Head of caudate nucleus (tissue), 42 donors: ENCODE data around the gene CCNY.
A peak's percentile ranks its signal among the peaks of the same experiment; 100 is the strongest.
"Not testable (repeated sequence)": the region's sequence is repeated elsewhere in the genome, so short reads cannot be mapped to it uniquely, and the experiment has no call there.

Source experiments
- DNase-seq, 42 donors: peaks; one replicate each; pipeline versions ENCODE4 v3.0.0 to v3.0.0-alpha.2; 2020 to 2021; ENCODE audit warnings: mixed read lengths in 7 of 42
- intact Hi-C: fragments of 100-400 bp; cut with DNase I; formaldehyde crosslinking; loops from one replicate; pipeline ENCODE4 v1.15.0; 2022

The CCNY gene

DNA sequence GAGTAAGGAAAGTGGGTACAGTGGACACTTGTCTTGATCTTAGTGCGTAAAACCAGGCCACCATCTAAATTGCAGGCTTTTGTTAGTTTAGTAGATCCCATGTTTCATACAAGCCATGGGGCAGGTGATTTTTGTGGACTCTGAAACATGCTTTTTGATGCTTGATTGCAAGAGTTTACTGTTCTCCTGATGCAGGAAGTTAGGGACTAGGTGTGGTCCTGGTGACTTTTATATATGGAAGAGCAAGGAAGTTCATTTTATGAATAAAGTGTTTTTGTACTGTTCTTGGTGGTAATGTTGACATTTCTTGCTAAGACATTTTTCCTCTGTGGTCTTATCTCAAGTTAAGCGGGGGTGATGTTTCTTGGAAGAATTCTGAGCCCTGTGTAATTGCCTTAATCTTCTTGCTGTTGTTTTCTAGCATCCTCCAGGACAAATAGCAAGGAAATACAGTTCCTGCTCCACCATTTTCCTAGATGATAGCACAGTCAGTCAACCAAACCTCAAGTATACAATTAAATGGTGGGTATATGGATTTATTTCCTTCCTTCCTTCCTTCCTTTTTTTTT lies 179.9 kb downstream of the CCNY start:
- intact Hi-C loops: no loop called here
- DNase-seq: no peak

DNA sequence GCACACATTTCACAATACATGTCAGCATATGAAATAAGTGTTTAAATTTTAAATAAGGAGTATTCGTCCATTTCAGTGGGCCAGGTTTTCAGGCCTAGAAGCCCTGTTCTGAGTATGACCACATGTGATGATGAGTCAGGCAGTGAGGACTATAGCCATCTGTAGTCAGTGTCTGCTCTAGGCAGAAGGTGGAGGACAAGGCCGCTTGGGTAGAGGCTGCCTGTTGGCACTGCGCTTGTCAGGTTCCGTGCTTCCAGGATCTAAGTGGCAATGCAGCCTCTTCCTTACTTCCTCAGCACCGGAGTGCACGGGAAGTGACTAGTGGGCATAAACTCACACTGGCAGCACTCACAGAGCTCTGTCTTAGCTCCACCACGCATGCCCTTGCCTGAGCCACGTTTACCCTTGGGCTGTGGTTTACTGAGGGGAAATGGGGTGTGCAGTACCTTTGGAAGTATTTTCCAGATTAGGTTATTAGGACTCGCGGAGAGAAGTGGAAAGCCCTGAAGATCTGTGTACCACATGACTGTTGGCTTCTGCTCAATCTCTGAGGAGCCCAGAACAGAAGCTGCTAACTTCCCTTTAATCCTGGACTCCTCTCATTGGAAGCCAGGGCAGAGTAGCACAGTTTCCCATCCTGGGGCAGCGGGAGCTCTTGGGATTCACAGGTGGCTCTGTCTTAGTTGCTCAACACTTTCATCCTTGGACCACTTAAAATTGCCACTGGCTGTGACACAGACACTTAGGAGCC lies 181.3 kb downstream of the CCNY start:
- DNase-seq: peak in 12 of 42 donors; percentile 12 to 70 (median 34)
- intact Hi-C loops: no loop called here

DNA sequence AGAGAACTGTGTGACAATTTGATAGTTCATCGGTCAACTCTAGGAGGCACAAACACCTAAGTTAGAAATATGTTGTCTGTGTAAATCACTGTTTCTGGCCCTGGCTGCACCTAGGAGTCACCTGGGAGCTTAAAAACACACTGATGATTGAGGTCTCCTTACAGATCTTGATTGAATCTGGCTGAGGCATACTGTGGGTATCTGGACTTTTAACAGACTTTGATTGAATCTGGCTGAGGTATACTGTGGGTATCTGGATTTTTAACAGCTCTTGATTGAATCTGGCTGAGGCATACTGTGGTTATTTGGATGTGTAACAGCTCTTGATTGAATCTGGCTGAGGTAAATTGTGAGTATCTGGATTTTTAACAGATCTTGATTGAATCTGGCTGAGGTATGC lies 181.9 kb downstream of the CCNY start:
- intact Hi-C loops, DNase-seq: not testable (repeated sequence)

DNA sequence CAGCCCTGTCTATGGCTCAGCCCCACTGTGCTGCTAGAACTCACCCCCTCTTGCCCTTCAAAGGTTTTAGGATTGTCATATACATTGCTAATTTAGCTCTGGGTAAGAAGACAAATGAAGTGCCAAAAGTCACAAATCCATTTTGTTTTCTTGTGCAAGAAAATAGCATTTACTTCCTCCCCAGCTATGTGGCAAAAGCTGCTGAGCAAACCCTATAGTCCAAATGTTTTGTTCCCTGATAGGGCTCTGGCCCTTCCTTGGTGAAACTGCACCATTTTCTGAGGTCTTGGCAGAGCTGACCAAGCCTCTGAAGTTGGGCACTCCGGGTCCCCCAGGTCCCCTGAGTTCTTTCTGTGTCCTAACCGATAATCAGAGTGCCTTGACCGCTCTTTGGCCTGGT lies 184.7 kb downstream of the CCNY start:
- no peak for DNase-seq
- intact Hi-C loops: no loop called here

DNA sequence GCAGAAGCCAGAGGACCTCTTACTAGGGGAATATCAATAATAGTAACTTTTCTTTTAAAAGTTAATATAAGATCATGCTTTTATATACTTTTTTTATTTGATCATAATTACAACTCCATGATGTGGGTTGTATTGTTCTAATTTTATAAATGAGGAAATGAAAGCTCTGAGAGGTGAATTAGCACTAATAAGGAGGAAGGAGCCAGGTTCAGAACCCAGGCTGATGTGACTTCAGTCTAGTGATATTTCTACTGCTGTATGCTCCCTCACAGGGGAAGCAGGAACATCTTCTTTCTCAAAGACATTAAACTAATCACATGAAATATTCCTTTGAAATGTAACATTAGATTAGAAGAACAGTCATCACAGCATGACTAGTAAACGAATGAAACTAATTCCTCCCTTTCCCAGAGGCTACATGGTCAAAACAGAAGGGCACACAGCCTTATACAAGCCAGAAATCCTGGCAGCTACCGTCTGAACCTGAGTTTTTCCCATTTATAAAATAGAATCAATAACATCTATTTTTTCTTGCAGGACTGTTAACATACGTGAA lies 187.4 kb downstream of the CCNY start:
- no peak for DNase-seq
- intact Hi-C loops: no loop called here

DNA sequence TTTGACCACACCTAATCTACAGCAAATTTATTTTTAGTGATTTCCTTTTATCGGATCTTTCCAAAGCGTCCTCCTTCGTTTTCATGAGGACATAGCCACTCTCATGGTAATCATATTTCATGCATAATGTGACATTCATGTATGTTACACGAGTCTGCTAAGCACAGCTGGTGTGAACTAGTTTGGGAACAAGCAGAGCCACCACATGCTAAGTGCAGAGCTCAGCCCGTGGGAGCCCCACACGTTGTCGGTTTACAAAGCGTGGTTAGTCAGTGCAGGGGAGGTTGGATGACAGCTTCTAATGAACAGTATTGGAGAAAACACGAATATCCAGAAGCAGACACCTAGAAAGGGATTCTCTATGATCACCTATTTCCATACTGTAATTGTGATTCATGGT lies 190.4 kb downstream of the CCNY start:
- intact Hi-C loops: no loop called here
- peak in 2 of 42 donors; percentile 26 to 38 for DNase-seq

DNA sequence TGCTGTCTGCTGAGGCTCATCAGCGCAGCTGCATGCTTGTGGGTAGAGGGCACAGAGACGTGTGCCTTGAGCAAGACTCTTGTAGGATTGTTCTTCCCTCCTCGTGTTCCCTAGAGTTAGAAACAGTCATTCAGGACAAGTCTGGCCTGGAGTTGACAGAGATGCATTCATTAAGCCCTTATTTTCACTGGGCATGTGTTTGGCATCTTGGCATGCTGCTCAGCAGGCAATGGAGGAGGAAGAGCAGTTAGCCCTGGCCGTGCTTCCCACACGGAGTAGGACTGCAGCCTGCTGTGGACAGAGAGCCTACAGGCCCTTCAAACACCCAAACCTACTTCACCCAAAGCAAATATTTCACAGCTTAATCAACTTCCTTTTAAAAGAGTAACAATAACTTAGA lies 195.8 kb downstream of the CCNY start:
- intact Hi-C loops: no loop called here
- peak in 14 of 42 donors; percentile 15 to 52 (median 35) for DNase-seq

DNA sequence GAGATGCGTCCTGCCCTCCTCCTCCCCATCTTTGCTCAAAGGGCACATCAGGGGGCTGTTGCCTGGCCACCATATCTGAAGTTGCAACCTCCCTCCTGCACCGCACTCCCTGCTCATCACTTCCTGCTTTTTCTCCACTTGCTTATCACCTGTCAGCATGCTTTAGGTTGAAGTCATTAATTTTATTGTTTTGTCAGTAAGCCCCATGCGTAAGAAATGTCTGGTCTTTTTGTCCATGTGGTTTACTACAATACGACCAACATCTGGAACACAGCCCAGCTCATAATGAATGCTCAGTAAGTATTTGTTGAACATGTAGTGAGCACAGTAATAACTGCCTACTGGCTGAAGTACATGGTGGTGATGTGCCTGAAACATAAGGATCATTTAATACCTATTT lies 197.3 kb downstream of the CCNY start:
- no peak for DNase-seq
- intact Hi-C loops: no loop called here

DNA sequence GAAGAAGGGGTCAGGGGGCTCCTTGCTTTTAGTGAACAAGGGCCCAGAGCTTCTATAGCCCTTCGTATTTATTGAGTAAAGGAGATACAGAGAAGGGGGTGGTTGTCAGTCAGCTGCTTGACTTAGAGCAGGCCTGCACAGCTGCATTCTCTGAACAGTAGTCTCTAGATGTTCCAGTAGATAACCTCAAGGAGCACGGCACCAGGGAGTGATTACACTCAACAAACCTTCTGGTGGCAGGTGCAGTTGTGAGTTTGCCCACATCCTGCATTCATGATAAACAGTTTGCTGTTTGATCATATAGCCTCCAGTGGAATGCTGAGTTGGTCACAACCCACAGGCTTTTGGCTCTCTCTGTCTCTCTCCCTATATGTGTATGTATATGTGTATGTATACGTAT lies 198.8 kb downstream of the CCNY start:
- intact Hi-C loops: no loop called here

DNA sequence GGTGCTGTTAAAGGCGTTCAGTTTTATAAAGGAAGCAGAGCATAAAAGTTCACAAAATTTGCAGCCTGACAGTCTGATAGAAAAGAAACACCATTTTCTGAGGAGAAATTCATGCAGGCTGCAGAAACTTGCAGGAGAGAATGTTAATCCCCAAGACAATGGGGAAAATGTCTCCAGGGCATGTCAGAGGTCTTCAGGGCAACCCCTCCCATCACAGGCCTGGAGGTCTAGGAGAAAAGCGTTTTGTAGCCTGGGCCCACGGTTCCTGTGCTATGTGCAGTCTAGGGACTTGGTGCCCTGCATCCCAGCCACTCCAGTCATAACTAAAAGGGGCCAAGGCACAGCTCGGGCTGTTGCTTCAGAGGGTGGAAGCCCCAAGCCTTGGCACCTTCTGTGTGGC lies 200.5 kb downstream of the CCNY start:
- intact Hi-C loops: no loop called here
- no peak for DNase-seq

More for the DNA sequence above, 198.8 kb downstream of the CCNY start:
- no peak for DNase-seq

DNA sequence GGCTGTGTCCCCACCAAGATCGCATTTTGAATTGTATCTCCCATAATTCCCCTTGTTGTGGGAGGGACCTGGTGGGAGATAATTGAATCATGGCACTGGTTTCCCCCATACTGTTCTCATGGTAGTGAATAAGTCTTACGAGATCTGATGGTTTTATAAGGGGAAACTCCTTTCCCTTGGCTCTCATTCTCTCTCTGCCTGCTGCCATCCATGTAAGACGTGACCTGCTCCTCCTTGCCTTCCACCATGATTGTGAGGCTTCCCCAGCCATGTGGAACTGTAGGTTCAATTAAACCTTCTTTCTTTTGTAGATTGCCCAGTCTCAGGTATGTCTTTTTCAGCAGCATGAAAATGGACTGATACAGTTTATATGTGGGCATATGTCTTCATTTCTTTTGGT lies 201.6 kb downstream of the CCNY start:
- intact Hi-C loops, DNase-seq: not testable (repeated sequence)

DNA sequence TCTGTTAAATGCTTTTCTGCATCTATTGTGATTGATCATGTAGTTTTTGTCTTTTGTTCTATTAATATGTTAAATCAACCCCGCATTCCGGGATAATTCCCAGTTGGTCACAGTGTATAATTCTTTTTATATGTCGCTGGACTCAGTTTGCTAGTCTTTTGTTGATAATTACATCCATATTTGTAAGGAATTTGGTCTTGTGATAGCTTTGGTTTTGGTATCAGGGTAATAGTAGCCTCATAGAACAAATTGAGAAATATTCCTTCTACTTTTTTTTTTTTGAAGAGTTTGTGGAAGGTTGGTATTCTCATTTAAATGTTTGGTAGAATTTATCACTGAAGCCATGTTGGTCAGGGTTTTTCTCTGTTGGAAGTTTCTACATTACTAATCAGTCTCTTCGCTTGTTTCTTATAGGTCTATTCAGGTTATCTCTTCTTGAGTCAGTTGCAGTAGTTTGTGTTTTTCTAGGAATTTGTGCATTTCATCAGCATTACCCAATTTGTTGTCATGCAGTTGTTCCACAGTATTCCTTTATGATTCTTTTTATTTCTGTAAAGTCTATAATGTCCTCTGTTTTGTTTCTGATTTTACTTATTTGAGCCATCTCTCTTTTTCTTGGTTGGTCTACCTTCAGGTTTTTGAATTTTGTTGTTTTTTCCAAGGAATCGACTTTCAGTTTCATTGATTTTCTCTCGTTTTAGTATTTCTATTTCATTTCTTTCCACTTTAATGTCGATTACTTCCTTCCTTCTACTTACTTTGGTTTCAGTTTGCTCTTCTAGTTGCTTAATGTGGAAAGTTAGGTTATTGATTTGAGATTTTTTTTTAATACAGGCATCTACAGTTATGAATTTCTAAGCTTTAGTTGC lies 204.2 kb downstream of the CCNY start:
- intact Hi-C loops: no loop called here
- DNase-seq: no peak

DNA sequence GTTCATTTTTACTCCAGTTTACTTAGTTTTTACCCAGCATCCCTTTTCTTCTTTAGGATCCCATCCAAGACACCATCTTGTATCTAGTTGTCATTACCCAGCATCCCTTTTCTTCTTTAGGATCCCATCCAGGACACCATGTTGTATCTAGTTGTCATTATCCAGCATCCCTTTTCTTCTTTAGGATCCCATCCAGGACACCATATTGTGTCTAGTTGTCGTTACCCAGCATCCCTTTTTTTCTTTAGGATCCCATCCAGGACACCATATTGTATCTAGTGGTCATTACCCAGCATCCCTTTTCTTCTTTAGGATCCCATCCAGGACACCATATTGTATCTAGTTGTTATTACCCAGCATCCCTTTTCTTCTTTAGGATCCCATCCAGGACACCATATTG lies 205.4 kb downstream of the CCNY start:
- intact Hi-C loops: no loop called here
- no peak for DNase-seq

DNA sequence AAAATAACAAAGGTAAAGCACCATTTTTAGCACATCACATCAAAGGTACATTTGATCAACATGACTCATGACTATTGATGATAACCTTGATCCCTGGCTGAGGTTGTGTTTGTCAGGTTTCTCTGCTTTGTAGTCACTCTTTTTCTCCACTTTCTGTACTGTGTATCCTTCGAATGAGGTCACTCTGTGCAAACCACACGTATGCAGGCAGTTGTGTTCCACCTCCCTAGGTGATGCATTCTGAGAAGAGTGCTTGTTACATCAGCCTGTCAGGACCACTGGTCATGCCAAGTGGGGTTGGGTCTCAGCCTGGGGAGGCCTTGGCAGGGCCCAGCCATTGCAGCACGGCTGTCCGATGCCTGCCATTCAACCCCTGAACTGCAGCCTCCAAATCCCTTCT lies 206.0 kb downstream of the CCNY start:
- intact Hi-C loops: no loop called here
- no peak for DNase-seq

DNA sequence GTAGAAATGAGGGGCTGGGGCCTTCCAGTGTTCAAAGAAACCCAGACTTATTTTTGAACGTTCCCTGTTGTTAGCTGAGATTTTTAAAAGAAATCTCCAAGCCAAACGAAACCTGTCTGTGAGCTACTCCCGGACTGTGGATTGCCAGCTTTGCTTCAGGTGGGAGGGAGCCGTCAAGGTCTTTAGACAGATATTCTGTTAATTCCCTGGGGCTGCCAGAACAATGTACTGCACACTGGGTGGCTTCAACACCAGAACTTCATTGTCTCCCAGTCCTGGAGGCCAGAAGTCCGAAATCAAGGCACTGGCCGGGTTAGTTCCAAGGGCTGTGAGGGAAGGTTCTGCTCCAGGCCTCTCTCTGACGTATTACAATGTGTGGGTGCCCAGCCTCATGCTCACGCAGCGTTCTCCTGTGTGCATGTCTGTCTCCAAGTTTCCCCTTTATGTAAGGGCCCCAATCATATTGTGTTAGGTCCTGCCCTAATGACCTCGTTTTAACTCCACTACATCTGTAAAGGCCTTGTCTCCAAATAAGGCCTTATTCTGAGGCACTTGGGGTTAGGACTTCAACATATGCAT lies 208.9 kb downstream of the CCNY start:
- DNase-seq: peak in 11 of 42 donors; percentile 20 to 71 (median 43)
- intact Hi-C loops: no loop called here

DNA sequence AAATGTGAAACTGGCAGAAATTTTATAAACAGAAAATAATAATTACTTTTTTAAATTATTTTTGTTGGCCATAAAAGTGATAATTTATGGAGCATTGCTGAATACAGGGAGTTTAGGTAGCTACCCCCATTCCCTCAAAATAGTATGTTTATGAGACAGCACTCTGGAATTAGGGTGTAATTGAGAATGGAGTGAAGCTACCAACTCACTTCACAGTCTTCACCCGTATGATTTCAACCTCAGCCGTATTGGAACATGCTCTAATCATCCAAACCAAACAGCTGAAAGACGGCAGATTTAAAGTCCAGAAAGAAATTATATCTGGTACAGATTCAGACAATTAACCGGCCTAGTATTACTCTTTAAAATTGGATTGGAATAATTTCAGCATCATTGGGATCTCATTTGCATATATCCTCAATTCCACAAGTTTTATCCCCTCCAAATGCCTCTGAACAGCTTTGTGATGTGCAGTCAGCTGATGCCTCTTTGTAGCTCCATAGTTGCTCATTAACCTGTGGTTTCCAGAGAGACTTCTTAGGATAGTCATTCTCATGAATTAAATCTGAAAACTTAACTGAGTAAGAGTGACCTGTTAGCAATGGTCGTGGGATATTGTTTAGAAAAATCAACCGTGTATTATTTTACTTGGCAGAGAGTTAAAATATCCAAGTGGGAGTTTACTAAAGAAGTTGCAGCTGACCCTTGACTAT lies 209.7 kb downstream of the CCNY start:
- DNase-seq: no peak
- intact Hi-C loops: no loop called here

DNA sequence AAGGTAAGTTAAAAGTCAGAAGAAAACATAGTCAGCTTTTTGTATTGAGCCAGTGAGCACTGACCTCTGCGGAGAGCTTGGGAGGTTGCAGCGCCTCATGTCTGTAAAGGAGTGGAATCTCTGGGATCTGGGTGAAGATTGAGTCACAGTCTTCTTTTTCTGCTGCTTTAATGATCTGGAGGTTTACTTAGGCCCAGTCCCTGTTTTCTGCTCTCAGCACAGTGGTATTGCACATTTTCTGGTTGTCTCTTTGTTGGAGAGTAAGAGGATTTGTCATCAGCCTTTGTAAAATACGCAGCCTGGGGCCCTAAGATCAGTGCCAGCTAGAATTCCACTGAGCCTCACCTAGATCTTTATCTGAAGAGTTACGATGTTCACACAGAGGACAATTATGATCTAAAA lies 210.5 kb downstream of the CCNY start:
- intact Hi-C loops: no loop called here
- no peak for DNase-seq

DNA sequence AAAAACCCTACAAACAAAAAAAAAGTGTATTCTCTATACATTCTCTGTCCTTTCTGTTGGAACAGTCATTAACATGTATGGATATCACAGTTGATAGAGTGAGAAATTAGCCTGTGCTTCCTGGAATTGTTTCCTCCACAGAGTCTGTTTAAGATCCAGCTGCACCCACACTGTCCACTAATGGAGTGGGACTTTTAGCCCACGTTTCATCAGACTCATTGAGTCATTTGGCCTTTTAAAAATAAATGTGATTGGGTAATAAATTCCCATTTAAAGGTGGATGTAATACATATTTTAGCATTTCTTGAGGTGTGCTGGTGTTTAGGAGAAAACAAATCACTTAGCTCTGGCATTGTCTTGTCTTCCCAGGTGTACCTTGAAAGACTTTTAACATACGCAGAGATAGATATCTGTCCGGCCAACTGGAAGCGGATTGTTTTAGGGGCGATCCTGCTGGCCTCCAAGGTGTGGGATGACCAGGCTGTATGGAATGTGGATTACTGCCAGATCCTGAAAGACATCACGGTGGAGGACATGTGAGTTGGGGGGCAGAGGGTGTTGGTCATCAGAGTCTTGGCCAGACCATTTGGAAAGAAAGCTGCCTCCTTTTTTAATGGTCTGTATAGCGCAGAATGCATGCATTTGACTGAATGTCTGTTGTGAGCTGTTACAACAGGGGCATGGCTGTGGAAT lies 216.5 kb downstream of the CCNY start:
- intact Hi-C loops: no loop called here
- no peak for DNase-seq
